Activated CD8-positive, alpha-beta memory T cell treated with anti-CD3 and anti-CD28 coated beads, Interleukin-2, amount 50 U/mL, for 4 hours (primary cell): ENCODE results near the gene ATM.
"Not testable (repeated sequence)": the region's sequence is repeated elsewhere in the genome, so short reads cannot be mapped to it uniquely, and the experiment has no call there.

Source experiments
- DNase-seq: peaks from one replicate; pipeline ENCODE4 v3.0.0-alpha.2; 2020

ATM gene

GRCh38 chr11:108293229-108293628 is 70.4 kb downstream of the ATM start:
- no peak for DNase-seq

GRCh38 chr11:108302121-108302785 is 79.4 kb downstream of the ATM start:
- DNase-seq, result no peak

GRCh38 chr11:108307751-108308150 is 84.9 kb downstream of the ATM start:
- DNase-seq, result no peak

- DNase-seq, result no peak
Observed at GRCh38 chr11:108313444-108313843, 90.6 kb downstream of the ATM start.

- DNase-seq, result no peak
Observed at GRCh38 chr11:108316061-108316460, 93.2 kb downstream of the ATM start.

GRCh38 chr11:108319541-108320145 is 96.8 kb downstream of the ATM start:
- DNase-seq, result no peak

- no peak for DNase-seq
Observed at GRCh38 chr11:108322666-108323065, 99.8 kb downstream of the ATM start.

- DNase-seq, result no peak
Observed at GRCh38 chr11:108324587-108324986, 101.7 kb downstream of the ATM start.

- no peak for DNase-seq
Observed at GRCh38 chr11:108333403-108333899, 110.6 kb downstream of the ATM start.

GRCh38 chr11:108338750-108339149 is 115.9 kb downstream of the ATM start:
- no peak for DNase-seq

- DNase-seq, result no peak
Observed at GRCh38 chr11:108340973-108341372, 118.1 kb downstream of the ATM start.

GRCh38 chr11:108341654-108342053 is 118.8 kb downstream of the ATM start:
- no peak for DNase-seq

GRCh38 chr11:108343714-108344113 is 120.8 kb downstream of the ATM start:
- no peak for DNase-seq

GRCh38 chr11:108345767-108346166 is 122.9 kb downstream of the ATM start:
- DNase-seq, result no peak

GRCh38 chr11:108346451-108346850 is 123.6 kb downstream of the ATM start:
- no peak for DNase-seq

- DNase-seq, result no peak
Observed at GRCh38 chr11:108351468-108351867, 128.6 kb downstream of the ATM start.

GRCh38 chr11:108364159-108364558 is 141.3 kb downstream of the ATM start:
- no peak for DNase-seq

- no peak for DNase-seq
Observed at GRCh38 chr11:108368134-108368533, 145.3 kb downstream of the ATM start.

- DNase-seq, result no peak
Observed at GRCh38 chr11:108369064-108369463, 146.2 kb downstream of the ATM start.

GRCh38 chr11:108370315-108370714 is 147.4 kb downstream of the ATM start:
- DNase-seq, result no peak

GRCh38 chr11:108370990-108371389 is 148.1 kb downstream of the ATM start:
- DNase-seq, result no peak

GRCh38 chr11:108373505-108373904 is 150.6 kb downstream of the ATM start:
- DNase-seq, result not testable (repeated sequence)

GRCh38 chr11:108388576-108388975 is 165.7 kb downstream of the ATM start:
- DNase-seq, result no peak

GRCh38 chr11:108392353-108392752 is 169.5 kb downstream of the ATM start:
- DNase-seq, result no peak

- no peak for DNase-seq
Observed at GRCh38 chr11:108393046-108393445, 170.2 kb downstream of the ATM start.
